KOPT-K1 (cell line): ENCODE measurements around the gene HSPB6.

Experiments
- H3K27ac ChIP-seq: fragments of 200-600 bp; sonication (generic); 2 replicates; pipeline ENCODE4 v1.5.1; 2016; ENCODE audit warnings: antibody characterized with exemption, mild to moderate bottlenecking, low read depth, low read length; ENCODE audit not compliant: poor library complexity, severe bottlenecking
- H3K36me3 ChIP-seq: fragments of 200-600 bp; sonication (generic); 2 replicates; pipeline ENCODE4 v1.5.1; 2017; ENCODE audit warnings: antibody characterized with exemption, mild to moderate bottlenecking, low read length, moderate library complexity; ENCODE audit not compliant: insufficient read depth
- H3K9me3 ChIP-seq: fragments of 200-600 bp; sonication (generic); 2 replicates; pipeline ENCODE4 v1.5.1; 2017; ENCODE audit warnings: antibody characterized with exemption, low read length, mild to moderate bottlenecking; ENCODE audit not compliant: insufficient read depth, poor library complexity, severe bottlenecking

The HSPB6 gene

GRCh38 chr19:35714601-35715354, 42.1 kb downstream of the HSPB6 start:
- no peak overlapping the region for H3K27ac ChIP-seq
- H3K36me3 ChIP-seq = peaks cover 5% of the 10 kb centered on the region; the same call in 1 of the 2 replicates
- no peaks in the 10 kb centered on the region for H3K9me3 ChIP-seq

- no peak overlapping the region for H3K27ac ChIP-seq
- H3K9me3 ChIP-seq = no peaks in the 10 kb centered on the region
- H3K36me3 ChIP-seq = no peaks in the 10 kb centered on the region
These were observed 42.8 kb downstream of the HSPB6 start for GRCh38 chr19:35713904-35714495.

- no peak overlapping the region for H3K27ac ChIP-seq
- H3K36me3 ChIP-seq = no peaks in the 10 kb centered on the region
- H3K9me3 ChIP-seq = no peaks in the 10 kb centered on the region
These were observed 43.4 kb downstream of the HSPB6 start for GRCh38 chr19:35713506-35713850.

GRCh38 chr19:35712567-35713505, 44.0 kb downstream of the HSPB6 start:
- no peak overlapping the region for H3K27ac ChIP-seq
- no peaks in the 10 kb centered on the region for H3K36me3 ChIP-seq

GRCh38 chr19:35710784-35711723, 45.8 kb downstream of the HSPB6 start:
- H3K27ac ChIP-seq = no peak overlapping the region
- H3K36me3 ChIP-seq = no peaks in the 10 kb centered on the region
- no peaks in the 10 kb centered on the region for H3K9me3 ChIP-seq

More at GRCh38 chr19:35712567-35713505, 44.0 kb downstream of the HSPB6 start:
- no peaks in the 10 kb centered on the region for H3K9me3 ChIP-seq

- no peak overlapping the region for H3K27ac ChIP-seq
- no peaks in the 10 kb centered on the region for H3K36me3 ChIP-seq
- no peaks in the 10 kb centered on the region for H3K9me3 ChIP-seq
These were observed 48.4 kb downstream of the HSPB6 start for GRCh38 chr19:35708391-35708790.
